SW480 (cell line): Measurements from ENCODE around the gene CERS1.
A peak's percentile ranks its signal among the peaks of the same experiment; 100 is the strongest.
"Not testable (repeated sequence)": the region's sequence is repeated elsewhere in the genome, so short reads cannot be mapped to it uniquely, and the experiment has no call there.

Experiments used
- DNase-seq: peaks from one replicate; pipeline ENCODE4 v3.0.0-alpha.2; 2016; ENCODE audit warnings: low spot score

Gene CERS1

GRCh38 chr19:18919086-18919899 lies 23.3 kb upstream of the CERS1 start, which contains the start of the genes COPE and DDX49:
Gene COPE (minus strand): TSS chr19:18919387. CDS start chr19:18919348, 39 bp downstream.
Gene DDX49 (plus strand): TSS chr19:18919715. CDS start chr19:18919742, 27 bp downstream.
- peak; percentile 100 for DNase-seq

DNA sequence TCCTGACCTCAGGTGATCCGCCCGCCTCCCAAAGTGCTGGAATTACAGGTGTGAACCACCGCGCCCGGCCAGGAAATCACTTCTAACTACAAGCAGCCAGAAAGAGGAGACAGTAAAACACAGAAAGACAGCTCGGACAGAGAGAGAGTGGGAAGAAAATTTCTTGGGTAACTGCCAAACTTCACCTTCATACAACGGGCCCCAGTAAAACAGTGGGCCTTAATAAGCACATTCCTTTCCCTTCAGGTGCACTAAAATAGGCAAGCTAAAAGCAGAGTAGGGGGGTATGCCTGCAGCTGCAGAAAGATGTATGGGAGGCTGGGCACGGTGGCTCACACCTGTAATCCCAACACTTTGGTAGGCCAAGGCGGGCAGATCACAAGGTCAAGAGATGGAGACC lies 21.6 kb upstream of the CERS1 start:
- not testable (repeated sequence) for DNase-seq

GRCh38 chr19:18915639-18916038 lies 19.7 kb upstream of the CERS1 start:
- peak; percentile 43 for DNase-seq

- DNase-seq = no peak
Measured at GRCh38 chr19:18913466-18913865, 17.5 kb upstream of the CERS1 start.

DNA sequence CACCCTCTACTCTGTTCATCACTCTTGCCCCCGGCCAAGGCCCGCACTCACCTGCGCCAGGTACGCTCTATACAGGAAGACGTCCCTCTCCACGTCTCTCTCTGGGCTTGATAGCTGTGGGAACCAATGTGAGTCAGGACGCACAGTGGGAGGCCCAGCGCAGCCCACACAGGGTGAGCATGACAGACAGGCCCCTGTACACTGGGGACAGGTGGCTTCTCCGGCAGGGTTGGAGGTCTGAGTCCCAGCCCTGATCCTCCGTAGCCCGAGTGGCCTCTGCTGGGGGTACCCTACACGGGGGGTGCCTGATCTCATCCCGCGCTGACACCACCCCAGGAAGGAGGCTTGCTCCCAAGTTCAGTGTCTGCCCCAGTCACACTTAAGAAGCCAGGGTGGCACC lies 17.0 kb upstream of the CERS1 start:
- DNase-seq = no peak

DNA sequence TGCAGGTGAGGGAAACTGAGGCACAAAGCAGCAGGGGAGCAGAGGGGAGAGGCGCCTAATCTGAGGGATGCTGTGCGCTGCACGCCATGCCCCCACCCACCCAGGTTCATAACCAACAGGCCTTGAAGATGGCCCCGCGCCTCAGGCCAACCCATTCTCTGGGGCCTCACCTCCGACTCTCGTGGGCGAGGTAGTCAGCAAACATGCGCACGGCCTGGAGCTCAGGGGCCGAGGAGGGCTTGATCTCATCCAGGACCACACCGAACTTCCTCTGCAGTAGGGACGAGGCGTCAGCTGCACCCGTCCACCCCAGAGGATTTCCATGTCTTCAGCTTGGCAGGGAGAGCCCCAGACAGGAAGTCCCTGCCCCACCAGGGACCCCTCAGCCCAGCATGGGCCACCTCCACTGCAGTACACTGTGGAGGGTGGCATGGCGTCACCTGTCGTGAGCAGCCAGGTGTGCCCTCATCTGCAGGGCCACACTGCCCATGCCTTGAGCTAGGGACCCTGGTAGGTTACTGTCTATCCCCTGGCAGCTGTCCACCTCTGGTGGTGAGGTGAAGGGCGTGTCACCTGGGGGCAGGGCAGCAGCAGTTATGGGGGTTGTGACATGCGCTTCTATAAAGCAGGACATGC lies 15.0 kb upstream of the CERS1 start:
- DNase-seq = no peak

DNA sequence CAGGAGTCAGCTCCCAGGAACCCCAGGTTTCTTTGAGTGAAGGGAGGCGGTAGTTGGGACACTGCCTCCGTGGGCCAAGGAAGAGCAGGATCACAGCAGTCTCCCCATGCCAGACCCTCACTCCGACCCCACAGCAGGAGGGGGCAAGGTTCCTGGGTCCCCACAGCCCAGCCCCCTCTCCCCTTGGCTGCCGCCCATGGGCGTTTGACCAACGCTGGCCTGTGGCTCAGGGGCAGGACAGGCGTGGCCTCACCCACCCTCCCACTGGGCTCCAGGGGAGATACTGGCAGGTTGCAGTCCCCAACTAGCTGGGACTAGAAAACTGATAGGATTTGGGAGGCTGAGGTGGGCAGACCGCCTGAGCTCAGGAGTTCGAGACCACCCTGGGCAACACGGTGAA lies 14.1 kb upstream of the CERS1 start:
- DNase-seq = no peak

DNA sequence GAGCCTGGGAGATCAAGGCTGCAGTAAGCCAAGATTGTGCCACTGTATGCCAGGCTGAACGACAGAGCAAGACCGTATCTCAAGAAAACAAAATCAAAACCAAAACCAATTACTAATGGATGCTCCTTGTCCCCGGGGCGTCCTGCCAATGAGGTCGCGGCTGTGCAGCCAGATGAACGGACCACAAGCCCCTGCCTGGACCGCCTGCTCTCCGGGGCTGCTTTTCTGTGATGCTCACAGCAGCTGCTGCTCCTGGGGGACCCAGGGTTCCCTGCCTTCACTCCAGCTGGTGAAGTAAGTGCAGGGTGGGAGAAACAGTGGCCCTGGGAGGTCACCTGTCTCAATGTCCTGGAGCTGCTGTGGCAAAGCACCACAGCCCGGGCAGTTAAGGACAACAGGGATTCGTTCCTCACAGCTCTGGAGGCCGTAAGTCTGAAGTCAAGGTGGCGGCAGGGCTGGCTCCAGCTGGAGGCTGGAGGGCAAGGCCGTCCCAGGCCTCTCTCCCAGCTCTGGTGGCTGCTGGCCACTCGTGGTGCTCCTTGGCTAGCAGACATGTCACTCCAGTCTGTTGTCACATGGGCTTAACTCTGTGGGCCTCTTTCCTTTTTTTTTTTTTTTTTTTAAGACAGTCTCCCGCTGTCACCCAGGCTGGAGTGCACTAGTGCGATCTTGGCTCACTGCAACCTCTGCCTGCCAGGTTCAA lies 13.1 kb upstream of the CERS1 start:
- DNase-seq = no peak

DNA sequence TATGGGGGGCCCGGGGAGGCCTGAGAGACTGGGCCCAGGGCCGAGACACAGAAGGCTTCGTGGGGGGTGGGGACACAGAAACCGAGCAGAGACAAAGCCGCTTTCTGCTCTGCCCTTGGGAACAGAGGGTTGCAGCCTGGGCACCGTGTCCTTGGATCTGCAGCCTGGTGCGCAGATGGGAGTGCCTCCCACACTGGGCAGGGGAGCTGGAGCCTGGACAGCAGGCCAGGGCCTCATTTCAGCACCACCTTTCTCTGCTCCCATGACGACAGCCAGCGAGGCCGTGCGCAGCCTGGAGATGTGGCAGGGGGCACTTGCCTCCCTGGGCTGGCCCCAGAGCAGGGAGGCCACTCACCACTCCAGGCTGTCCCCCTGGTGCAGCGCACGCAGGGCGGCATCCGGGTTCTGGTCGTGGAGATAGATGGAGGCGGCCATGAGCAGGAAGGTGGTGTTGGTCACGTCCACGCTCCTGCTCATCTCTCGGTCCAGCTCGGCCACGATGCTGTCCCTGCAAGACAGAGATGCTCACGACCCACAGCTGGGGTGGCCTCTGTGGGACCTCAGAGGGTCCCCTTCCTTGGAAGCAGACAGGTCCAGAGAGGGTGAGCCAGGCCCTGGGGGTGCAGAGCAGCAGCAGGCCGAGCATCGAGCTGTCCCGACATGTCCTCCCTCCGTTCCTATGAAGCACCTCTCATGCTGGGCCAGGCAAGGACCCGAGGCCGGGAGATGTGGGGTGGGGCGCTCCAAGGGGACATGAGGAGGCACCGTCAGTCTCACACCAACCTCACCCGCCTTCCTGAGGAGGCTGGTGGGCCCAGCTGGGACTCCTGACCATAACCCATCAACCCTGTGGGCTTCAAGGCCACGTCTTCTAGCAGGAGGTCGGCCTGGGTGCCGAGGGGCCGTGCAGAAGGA lies 10.9 kb upstream of the CERS1 start:
- DNase-seq = no peak

- no peak for DNase-seq
Measured at GRCh38 chr19:18905513-18906236, 9.7 kb upstream of the CERS1 start.

- no peak for DNase-seq
Measured at GRCh38 chr19:18905058-18905456, 9.1 kb upstream of the CERS1 start.

GRCh38 chr19:18904334-18905057 lies 8.5 kb upstream of the CERS1 start:
- DNase-seq = no peak

- no peak for DNase-seq
Measured at GRCh38 chr19:18903156-18904037, 7.4 kb upstream of the CERS1 start.

GRCh38 chr19:18902519-18902918 lies 6.6 kb upstream of the CERS1 start:
- not testable (repeated sequence) for DNase-seq

GRCh38 chr19:18901491-18901890 lies 5.5 kb upstream of the CERS1 start:
- no peak for DNase-seq

DNA sequence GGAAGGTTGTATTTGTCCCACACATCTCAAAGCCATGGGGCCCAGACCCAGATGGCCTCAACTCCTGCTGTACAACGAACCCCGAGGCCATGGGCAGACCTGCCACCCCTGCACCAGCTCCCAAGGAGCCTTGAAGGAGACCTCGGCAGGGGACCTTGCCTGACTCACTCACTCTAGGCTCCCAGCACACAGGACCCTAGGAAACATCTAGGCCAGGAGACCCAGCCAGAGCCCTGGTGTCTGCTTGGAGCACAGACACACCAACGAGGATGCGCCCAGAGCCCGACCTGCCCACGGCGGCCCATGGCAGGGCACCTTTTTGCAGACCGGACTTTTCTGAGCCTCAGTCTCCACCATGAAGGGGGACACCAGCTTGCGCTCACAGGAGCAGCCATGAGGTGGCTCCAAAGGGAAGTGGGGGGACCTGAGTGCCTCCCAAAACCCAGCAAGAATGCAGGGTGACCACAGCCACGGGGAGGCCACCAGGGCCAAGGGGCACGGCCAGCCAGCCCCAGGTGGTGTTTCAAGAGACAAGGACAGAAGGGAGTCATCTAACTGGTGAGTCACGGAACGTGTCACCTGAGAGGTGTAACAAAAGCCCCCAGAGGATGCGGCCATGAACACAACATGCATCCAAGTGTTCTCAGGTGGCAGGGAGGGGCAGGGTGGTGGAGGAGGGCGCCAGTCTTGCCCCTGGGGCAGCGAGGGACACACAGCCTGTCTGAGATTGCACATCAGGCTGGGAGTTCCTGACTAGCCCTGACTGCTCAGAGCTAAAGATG lies 4.9 kb upstream of the CERS1 start:
- DNase-seq = peak; percentile 33

DNA sequence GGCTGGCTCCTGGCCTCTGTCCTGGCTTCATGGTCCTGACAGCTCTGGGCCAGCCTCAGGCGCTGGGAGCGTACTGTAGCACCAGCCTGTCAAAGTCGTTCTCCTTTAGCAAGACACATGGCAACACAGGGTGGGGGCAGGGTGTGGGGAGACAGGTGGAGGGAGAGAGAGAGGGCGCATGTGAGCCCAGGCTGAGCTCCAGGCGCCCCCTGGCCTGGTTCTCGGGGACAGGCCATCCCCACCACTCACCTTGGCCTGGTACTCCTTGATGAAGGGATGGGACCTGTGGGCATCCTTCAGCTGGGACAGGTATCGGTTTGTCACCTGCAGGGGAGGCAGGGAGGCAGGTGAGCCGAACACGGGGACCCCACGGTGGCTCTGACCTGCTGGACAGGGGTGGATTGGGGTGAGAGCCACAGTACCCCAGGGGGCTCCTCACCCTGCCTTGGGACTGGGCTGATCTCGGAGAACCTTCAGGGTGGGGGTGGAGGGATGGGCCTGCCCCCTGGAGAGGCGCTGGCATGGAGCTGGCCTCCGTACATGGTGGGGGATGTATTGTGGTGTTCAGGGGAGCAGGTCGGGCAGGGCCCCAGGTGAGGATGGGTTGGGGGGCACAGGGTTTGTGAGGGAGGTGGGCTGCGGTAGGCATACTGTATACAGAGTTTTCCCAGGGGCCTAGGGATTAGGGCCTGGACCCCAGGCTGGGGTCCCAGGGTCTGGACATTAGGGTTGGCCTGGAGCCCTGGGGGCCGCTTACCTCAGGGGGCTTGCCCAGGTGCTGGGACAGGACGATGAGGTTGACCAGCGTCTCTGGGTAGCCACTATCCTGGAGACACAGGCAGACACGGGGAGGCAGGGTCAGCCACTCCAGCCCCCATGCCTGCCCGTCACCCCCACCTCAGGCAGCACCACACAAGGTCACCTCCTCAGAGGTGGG lies 3.9 kb upstream of the CERS1 start:
- no peak for DNase-seq
